Fibroblast of lung (primary cell): ENCODE data around the gene ADH5.

Source experiments
- CTCF ChIP-seq, 2 donors: IDR thresholded peaks in 1 of 2; conservative IDR thresholded peaks in 1 of 2; 1 replicate in 1 of 2; 2 replicates in 1 of 2; pipeline ENCODE4 v1.5.1; 2011 to 2012; ENCODE audit warnings: low read length in 2 of 2, control low read depth in 1 of 2, inconsistent platforms in 1 of 2, low read depth in 1 of 2, mild to moderate bottlenecking in 1 of 2
- EZH2 ChIP-seq: IDR thresholded peaks from 2 replicates; pipeline ENCODE4 v1.5.1; 2012; ENCODE audit warnings: low read length, control low read depth, mild to moderate bottlenecking; ENCODE audit errors: missing control alignments

DNA sequence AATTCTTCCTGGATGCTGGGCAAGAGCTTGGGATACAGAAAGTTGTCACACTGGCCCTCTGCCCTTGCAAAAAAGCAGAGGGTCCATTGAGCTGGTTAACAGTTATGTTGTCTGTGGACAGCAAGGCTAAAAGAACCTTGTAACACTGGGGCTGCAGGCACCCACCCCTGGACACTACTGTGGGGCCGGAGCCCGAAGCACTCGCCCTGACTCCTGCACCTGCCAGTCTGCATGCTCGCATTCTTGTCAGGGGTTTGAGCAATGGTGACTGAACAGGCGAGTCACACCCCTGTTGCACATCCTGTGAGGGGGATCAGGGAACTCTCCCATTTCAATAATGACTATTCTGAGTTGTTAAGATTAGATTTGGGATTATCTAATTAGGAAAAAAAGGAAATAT is 31.9 kb upstream of the ADH5 start:
- TF ChIP-seq EZH2 (no peak), CTCF (conservative IDR thresholded peaks at IDR 0.05 in 1 of 2, IDR thresholded peaks at IDR 0.05 in 1 of 2; ENCODE audit: low read depth in 1 of 2, low read length in 2 of 2) (no peak)
